Left lobe of liver (tissue), 1 donor: Measurements from ENCODE around the gene TMEM184B. TPM values are rescaled to one million over a fixed set of nuclear protein-coding genes. Genes with fewer than 3 reads are reported as not detected.

Experiments
- total RNA-seq: library from RNA; stranded (reverse); gene quantifications from one replicate; pipeline ENCODE4 v1.2.1, GENCODE V29; 2021
- donor health status: DM: no; HTN: yes; CAD: no.

The TMEM184B gene
- total RNA-seq, 1 donor from 2014 or later: 11.7 TPM

Other genes starting within 250 kb of the TMEM184B start
- gene PICK1, start 215.6 kb downstream of the TMEM184B start, total RNA-seq: 16.8 TPM
- gene SLC16A8, start 188.8 kb downstream of the TMEM184B start, total RNA-seq: not detected
- gene BAIAP2L2, start 162.3 kb downstream of the TMEM184B start, total RNA-seq: 1.1 TPM
- 32.1 TPM for gene PLA2G6, start 91.2 kb downstream of the TMEM184B start, total RNA-seq
- gene MAFF, start 71.0 kb downstream of the TMEM184B start, total RNA-seq: 2.5 TPM
- 29.4 TPM for gene CSNK1E, start 44.4 kb upstream of the TMEM184B start, total RNA-seq
- gene KCNJ4, start 182.2 kb upstream of the TMEM184B start, total RNA-seq: not detected
- gene KDELR3, start 195.1 kb upstream of the TMEM184B start, total RNA-seq: 15.2 TPM
- 174 TPM for gene DDX17, start 233.3 kb upstream of the TMEM184B start, total RNA-seq